Muscle layer of colon (tissue), 2 donors: ENCODE measurements around the gene ISM1.

Source experiments
- H3K27ac ChIP-seq: one replicate; pipeline ENCODE4 v1.7.0; 2013; ENCODE audit warnings: low read depth, mild to moderate bottlenecking, low read length, moderate library complexity
- H3K27me3 ChIP-seq, 2 donors: one replicate each; pipeline ENCODE4 v1.7.0; 2013; ENCODE audit warnings: low read length in 2 of 2, mild to moderate bottlenecking in 2 of 2; ENCODE audit not compliant: insufficient read depth in 2 of 2, control insufficient read depth in 1 of 2
- H3K36me3 ChIP-seq: one replicate; pipeline ENCODE4 v1.7.0; 2013; ENCODE audit warnings: mild to moderate bottlenecking, low read length; ENCODE audit not compliant: insufficient read depth
- H3K4me1 ChIP-seq: one replicate; pipeline ENCODE4 v1.7.0; 2013; ENCODE audit warnings: mild to moderate bottlenecking, low read length; ENCODE audit not compliant: insufficient read depth
- H3K4me3 ChIP-seq, 2 donors: one replicate each; pipeline ENCODE4 v1.7.0; 2013; ENCODE audit warnings: low read length in 2 of 2, low read depth in 1 of 2, mild to moderate bottlenecking in 1 of 2, moderate library complexity in 1 of 2
- H3K9ac ChIP-seq: one replicate; pipeline ENCODE4 v1.7.0; 2013; ENCODE audit warnings: low read length
- H3K9me3 ChIP-seq: one replicate; pipeline ENCODE4 v1.7.0; 2013; ENCODE audit warnings: mild to moderate bottlenecking, low read length
- donor health status: abdominal sarcoma.
- donor health status: Adenocarcinoma of cecum.

The ISM1 gene

DNA sequence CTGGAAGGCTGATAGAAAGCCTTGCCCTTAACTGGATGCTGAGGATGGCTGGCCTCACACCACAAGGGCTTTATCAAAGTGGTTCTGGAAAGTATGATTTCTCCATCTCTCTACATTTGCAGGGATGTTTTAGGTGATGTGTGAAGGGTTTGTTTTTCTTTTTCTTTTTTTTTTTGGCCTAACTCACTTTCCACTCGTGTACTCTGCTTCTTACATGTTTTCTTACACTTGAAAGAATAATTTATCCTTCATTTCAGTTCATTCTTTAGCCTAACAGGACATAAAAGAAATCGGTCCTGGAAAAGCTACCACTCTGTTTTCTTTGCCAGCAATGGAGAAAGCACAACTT, 41.2 kb downstream of the ISM1 start:
- Histone ChIP-seq H3K9me3 (no peaks in the 10 kb centered on the region), H3K9ac (no peak overlapping the region), H3K4me3 (no peak overlapping the region), H3K36me3 (no peaks in the 10 kb centered on the region), H3K27me3 (no peaks in the 10 kb centered on the region), H3K4me1 (no peaks in the 10 kb centered on the region), H3K27ac (no peak overlapping the region)

DNA sequence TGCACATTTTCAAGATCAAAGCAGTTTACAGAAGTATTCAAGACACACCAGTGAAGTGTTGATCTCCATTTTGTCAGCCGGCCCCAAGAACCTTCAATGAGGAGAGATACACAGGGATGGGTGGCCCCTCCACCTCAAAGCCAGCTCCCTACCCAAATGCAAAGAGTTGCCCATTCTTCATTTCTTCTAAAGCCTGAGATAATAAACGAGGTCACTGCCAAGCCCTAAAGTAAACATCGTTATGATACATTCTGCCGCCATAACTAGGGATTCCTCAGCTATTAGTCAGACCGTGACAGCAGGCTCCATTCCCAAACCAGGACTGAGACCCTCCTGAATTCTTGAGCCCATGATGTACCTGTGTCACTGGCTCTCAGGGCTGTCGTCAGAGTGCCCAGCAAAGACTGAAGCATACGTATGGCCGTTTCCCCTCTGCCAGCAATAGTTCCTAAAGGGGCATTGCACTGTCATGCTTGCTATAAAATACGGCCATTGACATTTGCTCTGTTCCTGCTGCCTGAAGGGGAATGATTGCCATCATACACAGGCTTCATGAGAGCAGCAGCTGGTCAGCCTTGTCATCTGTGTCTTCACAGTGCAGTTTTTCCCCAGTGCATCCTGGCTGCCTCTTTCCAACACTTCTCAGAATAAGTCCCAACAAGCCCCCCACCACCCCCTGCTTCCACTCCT, 41.7 kb downstream of the ISM1 start:
- Histone ChIP-seq H3K36me3 (no peaks in the 10 kb centered on the region), H3K4me3 (no peak overlapping the region), H3K9ac (no peak overlapping the region), H3K4me1 (no peaks in the 10 kb centered on the region), H3K27ac (no peak overlapping the region), H3K9me3 (no peaks in the 10 kb centered on the region), H3K27me3 (no peaks in the 10 kb centered on the region)

DNA sequence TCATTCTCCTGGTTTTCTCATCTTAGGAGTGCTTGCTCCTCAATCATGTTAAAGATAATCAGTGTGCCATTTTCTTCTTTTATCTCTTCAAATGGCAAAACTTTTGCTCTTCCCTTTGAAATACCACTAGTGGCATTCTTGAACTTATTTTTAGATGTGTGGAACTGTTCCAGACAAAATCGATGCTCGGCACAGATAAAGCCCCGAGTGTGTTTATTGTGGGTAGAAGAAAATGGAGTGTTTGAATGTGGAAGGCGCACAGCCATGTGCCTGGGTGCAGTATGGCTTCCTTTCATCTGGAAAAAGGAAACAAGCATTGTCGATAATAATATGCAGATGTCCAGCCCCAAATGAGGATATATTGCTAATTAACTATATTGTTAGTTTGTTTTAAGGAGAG, 42.4 kb downstream of the ISM1 start:
- Histone ChIP-seq H3K9me3 (no peaks in the 10 kb centered on the region), H3K27me3 (no peaks in the 10 kb centered on the region), H3K9ac (no peak overlapping the region), H3K36me3 (no peaks in the 10 kb centered on the region), H3K4me3 (no peak overlapping the region), H3K4me1 (no peaks in the 10 kb centered on the region), H3K27ac (no peak overlapping the region)

DNA sequence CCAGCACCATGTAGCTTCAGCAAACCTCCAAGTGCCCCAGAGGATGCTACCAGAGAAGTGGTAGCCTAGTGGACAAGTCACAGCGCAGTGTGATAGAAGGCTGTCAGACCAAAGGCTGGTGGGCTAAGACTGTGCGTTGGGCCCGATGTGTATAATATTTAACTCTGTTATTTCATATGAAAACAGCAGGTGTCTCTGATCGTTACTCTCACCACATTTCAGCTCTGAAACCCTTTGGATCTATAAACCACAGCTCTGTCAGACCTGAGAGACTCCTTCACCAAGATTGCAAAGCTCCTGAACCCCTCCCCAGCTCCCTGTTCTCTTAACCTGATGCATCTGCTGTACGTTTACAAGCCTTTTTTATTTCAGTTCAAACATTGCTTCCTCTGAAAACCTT, 43.8 kb downstream of the ISM1 start:
- no peaks in the 10 kb centered on the region for H3K27me3 ChIP-seq
- H3K27ac ChIP-seq: no peak overlapping the region
- no peaks in the 10 kb centered on the region for H3K4me1 ChIP-seq
- no peaks in the 10 kb centered on the region for H3K36me3 ChIP-seq
- no peaks in the 10 kb centered on the region for H3K9me3 ChIP-seq
- no peak overlapping the region for H3K9ac ChIP-seq
- H3K4me3 ChIP-seq: no peak overlapping the region

DNA sequence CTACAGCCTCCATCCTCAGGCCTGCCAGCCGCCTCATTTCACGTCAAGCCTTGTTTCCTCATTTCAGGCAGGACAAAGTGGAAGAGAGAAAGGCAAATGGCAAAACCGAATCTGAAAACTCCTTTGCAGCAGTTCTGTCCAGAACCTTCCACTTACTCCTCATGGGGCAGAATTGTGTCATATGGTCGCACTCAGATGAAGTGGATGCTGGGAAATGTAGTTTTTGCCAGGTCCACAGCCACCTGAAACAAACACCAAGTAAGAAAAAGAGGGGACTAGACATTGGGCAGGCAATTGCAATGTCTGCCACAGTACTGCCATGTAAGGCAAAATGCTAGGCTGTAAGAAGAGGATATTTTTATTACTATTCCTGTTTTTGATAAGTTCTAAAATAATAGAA, 44.9 kb downstream of the ISM1 start:
- Histone ChIP-seq H3K27ac (no peak overlapping the region), H3K4me3 (no peak overlapping the region), H3K9ac (no peak overlapping the region), H3K36me3 (no peaks in the 10 kb centered on the region), H3K9me3 (no peaks in the 10 kb centered on the region), H3K4me1 (no peaks in the 10 kb centered on the region), H3K27me3 (no peaks in the 10 kb centered on the region)

DNA sequence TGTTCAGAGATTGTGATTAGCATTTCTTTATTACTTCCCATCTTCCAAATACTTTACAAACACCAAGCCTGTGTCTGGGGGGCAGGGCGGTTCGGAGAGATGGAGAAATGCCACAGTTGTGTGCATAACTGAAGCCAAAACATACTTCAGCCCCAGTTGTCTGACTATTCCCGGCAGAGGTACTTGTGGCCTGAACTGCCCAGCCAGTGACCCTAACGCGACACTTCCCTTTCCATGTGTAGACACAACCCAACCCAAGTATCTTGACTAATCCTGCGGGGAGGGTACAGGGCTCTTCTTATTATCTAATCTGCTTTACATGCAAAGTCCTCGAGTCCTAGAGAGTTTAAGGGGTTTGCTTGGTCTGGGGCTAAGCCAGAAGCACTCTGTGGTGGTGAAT, 46.2 kb downstream of the ISM1 start:
- H3K9me3 ChIP-seq: no peaks in the 10 kb centered on the region
- H3K36me3 ChIP-seq: no peaks in the 10 kb centered on the region
- H3K27ac ChIP-seq: no peak overlapping the region
- no peaks in the 10 kb centered on the region for H3K4me1 ChIP-seq
- no peak overlapping the region for H3K9ac ChIP-seq
- no peaks in the 10 kb centered on the region for H3K27me3 ChIP-seq
- H3K4me3 ChIP-seq: no peak overlapping the region

DNA sequence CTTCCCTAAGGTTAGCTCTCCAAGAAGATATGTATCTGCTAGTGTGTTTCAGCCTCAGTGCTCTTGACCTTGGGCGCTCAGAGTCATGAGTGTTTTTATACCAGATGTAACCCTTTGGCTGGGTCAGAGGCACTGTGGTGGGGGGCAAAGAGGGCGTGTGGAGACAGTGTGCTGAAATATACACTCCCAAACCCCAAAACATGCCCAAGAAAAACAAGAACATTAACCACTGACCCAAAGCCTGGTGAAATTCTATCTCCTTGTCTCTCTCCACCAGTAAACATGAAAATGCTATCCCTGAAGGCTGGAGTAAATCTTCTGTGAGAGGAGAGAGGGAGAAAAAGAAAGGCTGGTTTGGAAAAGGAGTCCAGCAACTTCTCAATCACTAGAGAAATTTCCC, 47.9 kb downstream of the ISM1 start:
- Histone ChIP-seq H3K27me3 (no peaks in the 10 kb centered on the region), H3K4me1 (no peaks in the 10 kb centered on the region), H3K9ac (no peak overlapping the region), H3K36me3 (no peaks in the 10 kb centered on the region), H3K27ac (no peak overlapping the region), H3K4me3 (no peak overlapping the region), H3K9me3 (no peaks in the 10 kb centered on the region)

DNA sequence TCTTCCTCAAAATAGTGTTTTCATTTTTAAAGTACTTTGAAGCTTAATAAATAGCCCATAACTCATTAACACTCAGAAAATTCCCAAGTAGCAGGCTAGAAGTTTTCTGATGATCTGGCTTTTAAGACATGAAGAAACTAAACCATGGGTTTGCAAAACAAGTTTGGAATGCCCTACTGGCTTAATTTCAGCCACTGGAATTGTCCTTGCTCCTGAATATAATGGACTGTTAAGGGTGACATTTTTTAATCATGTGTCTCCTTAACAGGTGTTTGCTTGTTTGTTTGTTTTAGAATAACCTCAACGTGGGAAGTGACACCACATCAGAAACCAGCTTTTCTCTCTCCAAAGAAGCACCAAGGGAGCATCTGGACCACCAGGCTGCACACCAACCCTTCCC, 49.1 kb downstream of the ISM1 start:
- Histone ChIP-seq H3K9me3 (no peaks in the 10 kb centered on the region), H3K27ac (no peak overlapping the region), H3K4me3 (no peak overlapping the region), H3K27me3 (no peaks in the 10 kb centered on the region), H3K9ac (no peak overlapping the region), H3K36me3 (no peaks in the 10 kb centered on the region), H3K4me1 (no peaks in the 10 kb centered on the region)

DNA sequence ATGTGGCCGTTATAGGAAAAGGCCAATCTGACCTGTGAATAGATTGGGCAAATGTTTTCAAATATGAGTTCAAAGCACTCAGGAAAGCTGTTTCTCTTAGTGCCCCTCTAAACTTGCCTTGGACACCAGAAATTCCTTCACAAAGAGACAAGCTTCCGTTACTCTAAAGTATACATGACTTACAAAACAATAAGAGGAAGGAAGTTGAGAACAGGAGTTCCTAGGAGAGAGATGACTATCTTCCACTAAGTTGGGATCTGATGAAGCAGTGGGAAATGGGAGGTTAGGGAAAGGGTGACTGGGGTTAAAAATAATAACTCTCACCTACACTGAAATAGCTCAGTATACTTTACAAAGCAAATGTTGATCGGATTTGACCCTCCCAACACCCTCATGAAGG, 50.0 kb downstream of the ISM1 start:
- H3K36me3 ChIP-seq: no peaks in the 10 kb centered on the region
- no peaks in the 10 kb centered on the region for H3K9me3 ChIP-seq
- H3K4me1 ChIP-seq: no peaks in the 10 kb centered on the region
- H3K9ac ChIP-seq: no peak overlapping the region
- no peak overlapping the region for H3K27ac ChIP-seq
- H3K27me3 ChIP-seq: no peaks in the 10 kb centered on the region
- no peak overlapping the region for H3K4me3 ChIP-seq

DNA sequence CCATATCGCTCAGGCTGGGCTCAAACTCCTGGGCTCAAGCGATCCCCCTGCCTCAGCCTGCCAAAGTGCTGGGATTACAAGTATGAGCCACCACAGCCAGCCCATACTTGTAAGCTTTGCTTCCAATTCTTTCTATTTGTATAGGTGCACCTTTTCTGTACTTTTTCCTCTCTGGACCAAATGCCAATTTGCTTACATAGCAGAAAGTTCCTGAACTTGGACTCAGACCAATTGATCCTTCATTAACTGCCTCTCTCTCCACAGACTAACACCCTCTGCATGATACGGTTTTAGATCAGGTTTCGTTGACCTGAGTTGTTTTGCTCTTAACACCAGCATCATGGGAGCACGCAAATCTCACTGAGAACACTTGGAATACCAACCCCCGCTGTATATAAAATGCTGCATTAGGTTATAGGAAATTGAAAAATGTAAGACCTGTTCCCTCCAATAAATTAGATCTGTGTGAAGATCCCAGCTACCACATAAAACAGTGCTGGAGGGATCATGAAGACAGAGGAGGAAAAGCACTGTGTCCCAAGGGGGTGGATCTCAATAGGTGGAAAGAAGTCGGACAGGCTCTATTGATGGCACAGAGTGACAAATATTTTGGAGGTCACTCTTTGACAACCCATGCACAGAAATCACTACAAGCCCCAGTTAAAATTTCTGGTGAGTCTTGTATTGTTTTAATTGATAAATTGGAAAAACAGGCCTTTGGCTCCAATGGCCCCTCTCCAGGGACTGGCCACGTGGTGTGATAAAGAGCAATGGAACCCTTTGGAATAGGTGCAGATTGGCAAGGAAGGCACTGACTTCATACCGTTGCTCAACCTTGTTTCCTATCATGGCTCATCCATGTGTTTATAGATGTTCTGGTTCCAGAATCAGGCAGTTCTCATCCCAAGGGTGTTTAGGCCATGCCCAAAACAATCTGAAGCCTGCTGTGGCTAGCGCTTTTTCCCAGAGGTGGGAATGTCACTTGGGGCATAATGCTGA, 51.2 kb downstream of the ISM1 start:
- H3K27ac ChIP-seq: no peak overlapping the region
- no peaks in the 10 kb centered on the region for H3K9me3 ChIP-seq
- H3K4me3 ChIP-seq: no peak overlapping the region
- H3K36me3 ChIP-seq: no peaks in the 10 kb centered on the region
- no peaks in the 10 kb centered on the region for H3K27me3 ChIP-seq
- no peak overlapping the region for H3K9ac ChIP-seq
- no peaks in the 10 kb centered on the region for H3K4me1 ChIP-seq

DNA sequence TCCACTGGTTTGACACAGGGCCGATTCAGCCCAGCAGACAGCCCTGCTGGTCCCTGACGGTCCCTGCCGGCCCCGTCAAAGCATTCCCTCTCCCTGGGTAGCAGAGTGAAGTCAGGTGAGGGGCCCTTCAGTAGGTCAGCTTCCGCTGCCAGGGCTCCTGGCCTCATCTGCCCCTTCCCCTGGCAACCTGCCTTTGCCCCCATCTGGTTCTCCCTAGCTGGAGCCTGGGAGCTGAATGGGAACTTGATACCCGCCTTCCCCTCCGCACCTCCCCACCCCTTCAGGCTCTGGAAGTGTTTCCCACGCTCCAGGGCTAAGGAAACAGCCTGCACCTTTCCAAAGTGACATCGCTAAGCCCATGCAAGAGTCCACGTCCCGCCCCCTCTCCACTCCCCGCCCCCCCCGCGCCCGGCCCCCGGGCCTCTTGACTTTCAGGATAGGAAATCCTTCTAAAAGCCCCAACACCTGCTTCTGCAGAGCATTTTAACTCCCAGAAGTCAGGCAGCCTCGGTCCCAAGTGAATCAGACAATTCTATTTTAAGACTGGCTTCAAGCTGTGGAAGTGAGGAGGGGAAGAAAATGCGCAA, 53.3 kb downstream of the ISM1 start:
- no peaks in the 10 kb centered on the region for H3K4me1 ChIP-seq
- H3K4me3 ChIP-seq: no peak overlapping the region
- no peaks in the 10 kb centered on the region for H3K36me3 ChIP-seq
- H3K27me3 ChIP-seq: no peaks in the 10 kb centered on the region
- H3K9ac ChIP-seq: no peak overlapping the region
- H3K27ac ChIP-seq: no peak overlapping the region
- no peaks in the 10 kb centered on the region for H3K9me3 ChIP-seq
